ENCODE data around the gene FAM193B. TPM values are rescaled to one million over a fixed set of nuclear protein-coding genes. Genes with fewer than 3 reads are reported as not detected.
A peak's percentile ranks its signal among the peaks of the same experiment; 100 is the strongest.

Gene FAM193B
- total and polyA plus RNA-seq, 2 of the 13 experiments (the other 11 are each of a cell fraction or from before 2014, with no cell fraction given) = 21.2 to 40.9 TPM

- TF ChIP-seq SALL1 (CRISPR knock-in tag; IDR thresholded peaks at IDR 0.05) (peak; percentile 39; the same call in 1 of the 2 replicates), RELA (CRISPR knock-in tag; IDR thresholded peaks at IDR 0.05) (no peak), ZGPAT (CRISPR knock-in tag; IDR thresholded peaks at IDR 0.05) (peak; percentile 68), FOXA1 (IDR thresholded peaks at IDR 0.05) (no peak), FOXA1 (CRISPR knock-in tag; IDR thresholded peaks at IDR 0.05) (no peak), KLF6 (CRISPR knock-in tag; IDR thresholded peaks at IDR 0.05) (0 out of 2 replicates have a peak, but pooled peaks have one; percentile 57), SPEN (CRISPR knock-in tag; IDR thresholded peaks at IDR 0.05; ENCODE audit: low read depth) (peak; percentile 35; the same call in 1 of the 2 replicates), ZFP91 (CRISPR knock-in tag; IDR thresholded peaks at IDR 0.05; ENCODE audit: borderline replicate concordance) (peak; percentile 41; the same call in 1 of the 2 replicates), SNAPC4 (CRISPR knock-in tag; IDR thresholded peaks at IDR 0.05) (no peak), PRDM10 (CRISPR knock-in tag; IDR thresholded peaks at IDR 0.05; ENCODE audit: low read depth) (peak; percentile 58; the same call in 1 of the 2 replicates), SIX4 (CRISPR knock-in tag; IDR thresholded peaks at IDR 0.05) (no peak), GMEB2 (CRISPR knock-in tag; IDR thresholded peaks at IDR 0.05; ENCODE audit: low read depth) (no peak), ZMYM3 (CRISPR knock-in tag; IDR thresholded peaks at IDR 0.05) (peak; percentile 12; the same call in 1 of the 2 replicates), ZNF274 (CRISPR knock-in tag; IDR thresholded peaks at IDR 0.05) (peak; percentile 46; the same call in 1 of the 2 replicates), GATAD2A (CRISPR knock-in tag; IDR thresholded peaks at IDR 0.05) (peak; percentile 38; the same call in 1 of the 2 replicates)
Observed at GRCh38 chr5:177500685-177501522, 53.5 kb downstream of the FAM193B start (continued).
